ENCODE results near the gene TMEM179B. TPM values are rescaled to one million over a fixed set of nuclear protein-coding genes. Genes with fewer than 3 reads are reported as not detected.
A peak's percentile ranks its signal among the peaks of the same experiment; 100 is the strongest.

The TMEM179B gene
- total and polyA plus RNA-seq, 2 of the 13 experiments (the other 11 are each of a cell fraction or from before 2014, with no cell fraction given): 24.8 to 25.7 TPM

- TF ChIP-seq NFE2L1 (CRISPR knock-in tag; IDR thresholded peaks at IDR 0.05; ENCODE audit: borderline replicate concordance) (no peak), KDM5A (IDR thresholded peaks at IDR 0.05; ENCODE audit: borderline replicate concordance, low read length) (peak; percentile 29; the same call in 1 of the 2 replicates), ZNF281 (CRISPR knock-in tag; IDR thresholded peaks at IDR 0.05; ENCODE audit: borderline replicate concordance) (0 out of 2 replicates have a peak, but pooled peaks have one; percentile 28), TBX2 (CRISPR knock-in tag; IDR thresholded peaks at IDR 0.05; ENCODE audit: borderline replicate concordance) (peak; percentile 83), FOXK1 (CRISPR knock-in tag; IDR thresholded peaks at IDR 0.05; ENCODE audit: borderline replicate concordance, low read depth) (peak; percentile 61; the same call in 1 of the 2 replicates), CBX2 (IDR thresholded peaks at IDR 0.05; ENCODE audit: low read depth, low read length) (no peak), CBX2 (CRISPR knock-in tag; IDR thresholded peaks at IDR 0.05; ENCODE audit: low read depth) (no peak), KAT8 (CRISPR knock-in tag; IDR thresholded peaks at IDR 0.05) (peak; percentile 95), ZNF431 (CRISPR knock-in tag; IDR thresholded peaks at IDR 0.05; ENCODE audit: borderline replicate concordance, low read depth) (no peak), ZNF160 (CRISPR knock-in tag; IDR thresholded peaks at IDR 0.05) (0 out of 2 replicates have a peak, but pooled peaks have one; percentile 59), SOX13 (IDR thresholded peaks at IDR 0.05) (peak; percentile 62; the same call in 1 of the 2 replicates), SOX13 (CRISPR knock-in tag; conservative IDR thresholded peaks at IDR 0.05 in 1 of 2, IDR thresholded peaks at IDR 0.05 in 1 of 2) (peak in 1 of 2 experiments; percentile 59; a peak in 2 of 4 replicates), CBX5 (CRISPR knock-in tag; IDR thresholded peaks at IDR 0.05; ENCODE audit: borderline replicate concordance) (peak; percentile 85; the same call in 1 of the 2 replicates), ZNF484 (CRISPR knock-in tag; IDR thresholded peaks at IDR 0.05; ENCODE audit: borderline replicate concordance, low read depth) (0 out of 2 replicates have a peak, but pooled peaks have one; percentile 82), DDIT3 (CRISPR knock-in tag; IDR thresholded peaks at IDR 0.05) (0 out of 2 replicates have a peak, but pooled peaks have one; percentile 49), GABPA (IDR thresholded peaks at IDR 0.05; ENCODE audit: low read depth, low read length) (no peak; the same call in 1 of the 2 replicates), GABPA (CRISPR knock-in tag; IDR thresholded peaks at IDR 0.05; ENCODE audit: low read depth) (0 out of 2 replicates have a peak, but pooled peaks have one; percentile 16), ZNF3 (CRISPR knock-in tag; IDR thresholded peaks at IDR 0.05) (no peak), PAWR (CRISPR knock-in tag; IDR thresholded peaks at IDR 0.05; ENCODE audit: borderline replicate concordance) (no peak), ZNF788 (CRISPR knock-in tag; IDR thresholded peaks at IDR 0.05; ENCODE audit: borderline replicate concordance) (peak; percentile 93), HOXD1 (CRISPR knock-in tag; IDR thresholded peaks at IDR 0.05) (peak; percentile 70; the same call in 1 of the 2 replicates), DR1 (CRISPR knock-in tag; IDR thresholded peaks at IDR 0.05) (peak; percentile 100)
Measured at GRCh38 chr11:62805076-62805892, 18.1 kb downstream of the TMEM179B start, which contains the start of gene NXF1 (continued).
